Ovary (tissue), 9 donors: ENCODE measurements around the gene ODAD2. TPM values are rescaled to one million over a fixed set of nuclear protein-coding genes. Genes with fewer than 3 reads are reported as not detected.

Source experiments
- DNase-seq, 5 donors: peaks; one replicate each; pipeline ENCODE4 v3.0.0-alpha.2; 2019 to 2020
- H3K27ac ChIP-seq, 2 donors: fragments of 200-600 bp; one replicate each; pipeline versions ENCODE4 v1.5.1 to v1.8.0; 2019 to 2022
- H3K27me3 ChIP-seq: fragments of 200-600 bp; one replicate; pipeline ENCODE4 v1.8.0; 2022
- H3K36me3 ChIP-seq: fragments of 200-600 bp; sonication (generic); one replicate; pipeline ENCODE4 v1.5.1; 2019
- H3K4me1 ChIP-seq: one replicate; pipeline ENCODE4 v1.8.1; 2013; ENCODE audit warnings: mild to moderate bottlenecking, moderate library complexity; ENCODE audit not compliant: insufficient read depth
- H3K4me3 ChIP-seq: fragments of 200-600 bp; sonication (generic); one replicate; pipeline ENCODE4 v1.5.1; 2017
- H3K9me3 ChIP-seq, 2 donors: fragments of 200-600 bp in 1 of 2; sonication (generic) in 1 of 2; one replicate each; pipeline versions ENCODE4 v1.5.1 to v1.8.1; 2013 to 2019; ENCODE audit warnings: mild to moderate bottlenecking in 1 of 2, moderate library complexity in 1 of 2
- EP300 ChIP-seq: sonication (generic); formaldehyde crosslinking; IDR thresholded peaks from one replicate; pipeline ENCODE4 v1.6.1; 2017; ENCODE audit warnings: antibody characterized with exemption
- POLR2A ChIP-seq: fragments of 450-650 bp; IDR thresholded peaks from one replicate; pipeline ENCODE4 v1.6.1; 2017; ENCODE audit warnings: antibody characterized with exemption, mild to moderate bottlenecking, moderate library complexity
- WGBS, 3 donors: extraction: QIAGEN DNeasy Blood & Tissue Kit in 1 of 3; methylation state at CpG; one replicate each; pipeline versions ENCODE4 v1.1.5 to v1.1.7; 2013 to 2017; 5-methylcytosine and 5-hydroxymethylcytosine counted together
- intact Hi-C, 4 donors: fragments of 100-400 bp; cut with DNase I; formaldehyde crosslinking; loops; one replicate each; pipeline versions ENCODE4 v1.11.0 to v1.15.1; 2022 to 2023
- polyA plus RNA-seq, 2 donors: library from polyadenylated mRNA; stranded (reverse); fragments of 200-250 nt in 1 of 2; fragments of 350-450 nt in 1 of 2; fragmentation: Illumina TruSeq in 1 of 2; extraction: RNeasy Lipid Tissue Mini Kit (QIAGEN cat#74804) in 1 of 2; gene quantifications; one replicate each; pipeline ENCODE4 v1.2.3, GENCODE V29; 2013 to 2014
- total RNA-seq, 7 donors: library from RNA; depleted of rRNA in 2 of 7; stranded (reverse); fragments of >200 nt in 2 of 7; fragmentation: NEBNext Ultra II Directional in 3 of 7; extraction: Animal tissue kit (Norgen Biotek cat#: 25700) in 3 of 7; gene quantifications; one replicate each; pipeline versions ENCODE4 v1.1.0 to v1.2.4, GENCODE V29; 2016 to 2023
- TF ChIP-seq, protein P1 (sequence below), 3 donors: fragments of 450-650 bp in 2 of 3; fragments of 200-600 bp in 1 of 3; IDR thresholded peaks; one replicate each; pipeline versions ENCODE4 v1.5.1 to v1.8.0; 2016 to 2022; ENCODE audit warnings: antibody characterized with exemption in 3 of 3, mild to moderate bottlenecking in 1 of 3
- donor health status: DM: no; HTN: no; CAD: no; lungs with moderate emphysema.
- donor health status: DM: no; HTN: no; CAD: no.
- donor health status: Bipolar disorder and iron deficiency.
- donor health status: DM: yes; HTN: yes; CAD: no.
- donor health status: DM: no; HTN: no; CAD: no.
- donor health status: DM: yes; HTN: yes; CAD: no.

Gene ODAD2
- total and polyA plus RNA-seq, 9 donors: 0.83 to 11.0 (median 2.5) TPM

DNA sequence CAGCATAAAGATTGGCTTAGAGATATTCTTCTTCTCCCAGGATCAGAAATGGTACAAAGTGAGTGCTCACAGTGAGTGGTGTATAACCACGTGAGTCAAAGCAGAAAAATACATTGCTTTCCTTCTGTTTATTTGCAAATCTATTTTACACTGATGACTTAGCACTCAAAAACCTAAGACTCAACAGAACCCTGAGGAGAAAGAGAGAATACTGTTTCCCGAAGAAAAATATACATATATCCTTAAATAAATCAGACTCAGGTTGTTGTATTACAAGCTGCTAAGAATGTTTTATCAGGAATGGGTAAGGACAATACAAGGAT, 48.7 kb downstream of the ODAD2 start:
- Histone ChIP-seq H3K4me3 (no peak overlapping the region), H3K9me3 (no peaks in the 10 kb centered on the region), H3K36me3 (no peaks in the 10 kb centered on the region), H3K27me3 (no peaks in the 10 kb centered on the region), H3K27ac (no peak overlapping the region), H3K4me1 (no peaks in the 10 kb centered on the region)
- 82 to 84% (median 83%) methylated on average over 2 of the region's 2 CpGs for WGBS, 3 donors
- no peak for DNase-seq
- TF ChIP-seq POLR2A (no peak), EP300 (no peak)
- TF ChIP-seq, protein P1, sequence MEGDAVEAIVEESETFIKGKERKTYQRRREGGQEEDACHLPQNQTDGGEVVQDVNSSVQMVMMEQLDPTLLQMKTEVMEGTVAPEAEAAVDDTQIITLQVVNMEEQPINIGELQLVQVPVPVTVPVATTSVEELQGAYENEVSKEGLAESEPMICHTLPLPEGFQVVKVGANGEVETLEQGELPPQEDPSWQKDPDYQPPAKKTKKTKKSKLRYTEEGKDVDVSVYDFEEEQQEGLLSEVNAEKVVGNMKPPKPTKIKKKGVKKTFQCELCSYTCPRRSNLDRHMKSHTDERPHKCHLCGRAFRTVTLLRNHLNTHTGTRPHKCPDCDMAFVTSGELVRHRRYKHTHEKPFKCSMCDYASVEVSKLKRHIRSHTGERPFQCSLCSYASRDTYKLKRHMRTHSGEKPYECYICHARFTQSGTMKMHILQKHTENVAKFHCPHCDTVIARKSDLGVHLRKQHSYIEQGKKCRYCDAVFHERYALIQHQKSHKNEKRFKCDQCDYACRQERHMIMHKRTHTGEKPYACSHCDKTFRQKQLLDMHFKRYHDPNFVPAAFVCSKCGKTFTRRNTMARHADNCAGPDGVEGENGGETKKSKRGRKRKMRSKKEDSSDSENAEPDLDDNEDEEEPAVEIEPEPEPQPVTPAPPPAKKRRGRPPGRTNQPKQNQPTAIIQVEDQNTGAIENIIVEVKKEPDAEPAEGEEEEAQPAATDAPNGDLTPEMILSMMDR (IDR thresholded peaks at IDR 0.05): no peak
- intact Hi-C loops: no loop called here

DNA sequence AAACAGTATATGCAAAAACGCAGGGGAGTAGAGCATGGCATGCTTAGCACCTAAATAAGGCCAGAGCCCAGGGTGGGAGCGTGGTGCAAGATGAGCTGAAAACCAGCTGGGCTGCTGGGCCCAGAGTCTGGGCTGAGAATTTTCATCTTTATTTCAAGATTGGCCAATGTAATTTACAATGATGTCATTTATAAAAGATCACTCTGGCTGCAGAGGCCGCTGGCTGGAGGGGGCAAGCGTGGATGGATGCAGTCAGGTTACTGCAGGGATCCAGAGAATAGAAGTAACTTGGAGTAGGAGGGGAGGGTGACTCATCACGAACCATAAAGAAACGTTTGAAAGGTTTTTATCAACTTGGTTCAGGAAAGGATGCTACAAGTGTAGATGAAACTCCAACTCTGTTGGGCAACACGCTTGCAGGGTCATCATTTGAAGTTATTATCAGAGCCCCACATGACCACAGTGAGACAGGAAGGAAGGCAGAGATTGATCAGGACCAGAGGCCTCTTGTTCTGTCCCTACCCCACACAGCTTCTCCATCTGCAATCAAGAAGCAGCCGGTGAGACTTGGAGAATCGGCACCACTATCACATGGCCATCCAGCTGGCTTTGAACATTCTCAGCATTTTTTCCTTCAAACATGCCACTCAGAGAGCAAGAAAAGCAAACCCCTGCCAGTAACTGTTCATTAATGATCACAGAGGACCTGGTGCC, 49.2 kb downstream of the ODAD2 start:
- H3K4me3 ChIP-seq: no peak overlapping the region
- WGBS, 3 donors: 63 to 74% (median 69%) methylated on average over 9 of the region's 9 CpGs
- no peaks in the 10 kb centered on the region for H3K36me3 ChIP-seq
- no peak for DNase-seq
- intact Hi-C loops: no loop called here
- H3K9me3 ChIP-seq: no peaks in the 10 kb centered on the region
- H3K4me1 ChIP-seq: no peaks in the 10 kb centered on the region
- TF ChIP-seq POLR2A (no peak), EP300 (no peak)
- TF ChIP-seq, protein P1 (IDR thresholded peaks at IDR 0.05): no peak
- no peak overlapping the region for H3K27ac ChIP-seq
- no peaks in the 10 kb centered on the region for H3K27me3 ChIP-seq

DNA sequence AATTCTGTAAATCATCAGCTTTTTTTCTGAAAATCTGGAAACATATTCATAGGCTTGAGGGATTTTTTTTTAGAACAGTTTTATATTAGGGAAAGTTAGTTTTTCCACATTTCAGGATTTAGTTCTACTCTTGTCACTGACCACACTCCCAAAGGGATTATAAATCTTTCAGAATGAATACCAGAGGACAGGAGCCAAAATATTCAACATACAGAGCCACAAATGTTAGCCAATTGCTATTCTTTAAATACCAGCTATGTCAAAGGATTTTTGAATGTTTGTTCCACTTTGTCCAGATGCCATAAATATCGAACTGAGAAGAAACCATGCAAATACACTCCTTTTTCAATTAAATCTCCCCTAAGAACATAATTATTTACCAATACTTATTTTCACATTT, 50.7 kb downstream of the ODAD2 start:
- no peak for DNase-seq
- H3K27ac ChIP-seq: no peak overlapping the region
- no peaks in the 10 kb centered on the region for H3K4me1 ChIP-seq
- H3K4me3 ChIP-seq: no peak overlapping the region
- H3K9me3 ChIP-seq: no peaks in the 10 kb centered on the region
- no peaks in the 10 kb centered on the region for H3K36me3 ChIP-seq
- intact Hi-C loops: no loop called here
- H3K27me3 ChIP-seq: no peaks in the 10 kb centered on the region
- TF ChIP-seq, protein P1 (IDR thresholded peaks at IDR 0.05): no peak
- no peak for TF ChIP-seq EP300
- no peak for TF ChIP-seq POLR2A
- WGBS, 3 donors: 25 to 31% (median 26%) methylated on average over 1 of the region's 1 CpG

DNA sequence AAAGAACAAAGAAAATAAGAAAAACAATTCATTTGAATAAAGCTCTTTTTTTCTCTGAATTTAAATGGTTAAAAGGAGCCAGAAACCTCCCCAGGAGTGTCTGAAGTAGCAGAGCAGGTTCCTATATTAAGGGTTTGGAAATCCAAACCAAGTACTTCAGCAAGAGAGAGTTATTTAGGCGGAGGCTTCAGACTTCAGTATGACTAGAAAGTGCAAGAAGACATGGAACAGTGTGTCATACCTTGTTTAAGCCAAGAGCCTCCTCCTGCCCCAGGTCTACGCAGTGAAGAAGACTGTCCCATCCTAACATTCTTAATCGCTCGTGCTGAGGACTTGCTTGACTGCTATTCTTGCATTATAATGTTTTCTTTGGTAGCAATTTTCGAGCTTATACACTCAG, 51.3 kb downstream of the ODAD2 start:
- TF ChIP-seq, protein P1 (IDR thresholded peaks at IDR 0.05): no peak
- no peak for TF ChIP-seq POLR2A
- TF ChIP-seq EP300: no peak
- H3K36me3 ChIP-seq: no peaks in the 10 kb centered on the region
- no peak overlapping the region for H3K4me3 ChIP-seq
- no peaks in the 10 kb centered on the region for H3K9me3 ChIP-seq
- no peak for DNase-seq
- no peaks in the 10 kb centered on the region for H3K27me3 ChIP-seq
- H3K27ac ChIP-seq: no peak overlapping the region
- H3K4me1 ChIP-seq: no peaks in the 10 kb centered on the region
- intact Hi-C loops: no loop called here
- 75 to 83% (median 79%) methylated on average over 5 of the region's 5 CpGs for WGBS, 3 donors
